Endothelial cell of umbilical vein (primary cell): ENCODE results near the gene GAS1. TPM values are rescaled to one million over a fixed set of nuclear protein-coding genes. Genes with fewer than 3 reads are reported as not detected.

ENCODE experiments used
- BruUV-seq: library from RNA; stranded (reverse); fragments of 400-500 nt; replicated peaks from 2 replicates; lab custom pipeline; 2021; lab: Mats Ljungman, UMichigan
- CTCF ChIA-PET: fragments of 300-600, 350-600 bp; sonication (Branson Sonifier 250); formaldehyde crosslinking; loops from one replicate; lab custom pipeline; 2021; ENCODE audit warnings: antibody characterized with exemption, inconsistent platforms; lab: Charles Lee
- POLR2A ChIA-PET: fragments of 300-600, 350-600 bp; sonication (Branson Sonifier 250); formaldehyde crosslinking; loops from one replicate; lab custom pipeline; 2021; ENCODE audit warnings: antibody characterized with exemption, inconsistent platforms; lab: Charles Lee
- DNase-seq: peaks from one replicate; pipeline ENCODE4 v3.0.0-alpha.2; 2011; ENCODE audit warnings: low read depth, low spot score
- FAIRE-seq: peaks from 2 replicates; lab custom pipeline; 2011; peaks lifted over from hg19 to GRCh38; lab: Jason Lieb, UNC
- H2AFZ ChIP-seq: 2 replicates; pipeline ENCODE4 v1.6.0; 2012; ENCODE audit warnings: low read depth, low read length, control low read depth, inconsistent platforms
- H3K27ac ChIP-seq: 2 replicates; pipeline ENCODE4 v1.5.1; 2011; ENCODE audit warnings: low read depth, mild to moderate bottlenecking, control low read depth, low read length, moderate library complexity; ENCODE audit not compliant: insufficient read depth
- H3K27me3 ChIP-seq, 2 experiments: 2 replicates each; pipeline versions ENCODE4 v1.6.0 to v1.6.1; 2011; ENCODE audit warnings: low read length in 2 of 2, mixed read lengths in 1 of 2; ENCODE audit not compliant: control insufficient read depth in 2 of 2, insufficient read depth in 2 of 2
- H3K36me3 ChIP-seq, 2 experiments: 2 replicates in 1 of 2; 3 replicates in 1 of 2; pipeline ENCODE4 v1.5.1; 2011; ENCODE audit warnings: low read length in 2 of 2, mild to moderate bottlenecking in 1 of 2, moderate library complexity in 1 of 2; ENCODE audit not compliant: control insufficient read depth in 2 of 2, insufficient read depth in 2 of 2; ENCODE audit errors: extremely low read depth in 1 of 2
- H3K4me1 ChIP-seq: 3 replicates; pipeline ENCODE4 v1.5.1; 2011; ENCODE audit warnings: mild to moderate bottlenecking, low read length; ENCODE audit not compliant: control insufficient read depth, insufficient read depth; ENCODE audit errors: extremely low read depth
- H3K4me2 ChIP-seq: 2 replicates; pipeline ENCODE4 v1.6.1; 2011; ENCODE audit warnings: low read length, control low read depth, mixed read lengths; ENCODE audit not compliant: insufficient read depth
- H3K4me3 ChIP-seq, 3 experiments: fragments of 200-600 bp in 1 of 3; sonication (generic), shearing (Covaris generic) in 1 of 3; replicated peaks in 1 of 3; 2 replicates each; pipeline ENCODE4 v1.5.1; 2011 to 2016; ENCODE audit warnings: control low read depth in 3 of 3, low read length in 3 of 3, mild to moderate bottlenecking in 2 of 3, inconsistent platforms in 1 of 3, low read depth in 1 of 3, moderate library complexity in 1 of 3; ENCODE audit not compliant: insufficient read depth in 1 of 3
- H3K79me2 ChIP-seq: 2 replicates; pipeline ENCODE4 v1.6.0; 2012; ENCODE audit warnings: low read length, inconsistent platforms; ENCODE audit not compliant: control insufficient read depth, insufficient read depth
- H3K9ac ChIP-seq: replicated peaks from 2 replicates; pipeline ENCODE3; 2011; ENCODE audit warnings: low read length, control low read depth; ENCODE audit not compliant: insufficient read depth; ENCODE audit errors: extremely low read depth
- H3K9me1 ChIP-seq: replicated peaks from 3 replicates; pipeline ENCODE4 v1.6.0; 2011; ENCODE audit warnings: mild to moderate bottlenecking, low read length; ENCODE audit not compliant: control insufficient read depth, insufficient read depth; ENCODE audit errors: extremely low read depth
- H3K9me3 ChIP-seq: replicated peaks from 2 replicates; pipeline ENCODE4 v1.5.1; 2012; ENCODE audit warnings: low read length, inconsistent platforms; ENCODE audit not compliant: control insufficient read depth, insufficient read depth
- H4K20me1 ChIP-seq: replicated peaks from 2 replicates; pipeline ENCODE3; 2011; ENCODE audit warnings: mild to moderate bottlenecking, low read length; ENCODE audit not compliant: control insufficient read depth, insufficient read depth; ENCODE audit errors: extremely low read depth
- CTCF ChIP-seq, 2 donors: IDR thresholded peaks; 1 replicate in 1 of 2; 2 replicates in 1 of 2; pipeline ENCODE4 v1.5.1; 2011; ENCODE audit warnings: low read length in 2 of 2, mild to moderate bottlenecking in 2 of 2, moderate library complexity in 2 of 2, control low read depth in 1 of 2, inconsistent platforms in 1 of 2, low read depth in 1 of 2; ENCODE audit not compliant: insufficient read depth in 1 of 2; ENCODE audit errors: extremely low read depth in 1 of 2
- EZH2 ChIP-seq: IDR thresholded peaks from 2 replicates; pipeline ENCODE4 v1.6.1; 2012; ENCODE audit warnings: borderline replicate concordance, low read depth, mild to moderate bottlenecking, moderate library complexity, low read length, inconsistent platforms; ENCODE audit not compliant: severe bottlenecking
- FOS ChIP-seq: IDR thresholded peaks from 2 replicates; pipeline ENCODE4 v1.6.1; 2011; ENCODE audit warnings: mild to moderate bottlenecking, low read length, moderate library complexity, borderline replicate concordance; ENCODE audit not compliant: insufficient read depth
- GATA2 ChIP-seq: IDR thresholded peaks from 2 replicates; pipeline ENCODE4 v1.7.0; 2011; ENCODE audit warnings: low read depth, mild to moderate bottlenecking, moderate library complexity, mixed read lengths, low read length; ENCODE audit not compliant: insufficient read length, insufficient read depth
- JUN ChIP-seq: IDR thresholded peaks from 2 replicates; pipeline ENCODE4 v1.6.1; 2011; ENCODE audit warnings: borderline replicate concordance, low read depth; ENCODE audit not compliant: insufficient read length, insufficient read depth
- MYC ChIP-seq: IDR thresholded peaks from one replicate; pipeline ENCODE4 v1.6.1; 2011; ENCODE audit warnings: mild to moderate bottlenecking, low read depth, low read length
- POLR2A ChIP-seq: IDR thresholded peaks from 2 replicates; pipeline ENCODE4 v1.6.1; 2012; ENCODE audit warnings: low read depth, mild to moderate bottlenecking, control low read depth, low read length
- POLR2AphosphoS5 ChIP-seq: IDR thresholded peaks from 2 replicates; pipeline ENCODE4 v1.6.1; 2012; ENCODE audit warnings: low read depth, mild to moderate bottlenecking, control low read depth, low read length, moderate library complexity; ENCODE audit not compliant: insufficient read depth
- dilution Hi-C: fragments of 300-500 bp; cut with MboI; formaldehyde crosslinking; loops from one replicate; pipeline ENCODE4 v1.15.0; 2019; ENCODE audit warnings: low sequenced_read_pairs; ENCODE audit not compliant: extremely low pct_ligation_motif_present
- intact Hi-C: fragments of 100-400 bp; cut with micrococcal nuclease; formaldehyde crosslinking; loops from one replicate; pipeline ENCODE4 v1.10.0; 2022
- polyA plus RNA-seq, 4 experiments: library from polyadenylated mRNA; depleted of rRNA in 3 of 4; stranded (reverse) in 3 of 4; unstranded in 1 of 4; fragments of >200 nt; gene quantifications; 2 replicates each; pipeline versions ENCODE4 v1.2.1 to v1.2.3, GENCODE V29; 2011 to 2012; ENCODE audit warnings: missing spikeins in 1 of 4
- total RNA-seq: library from RNA; stranded (reverse); gene quantifications from 2 replicates; pipeline ENCODE4 v1.2.3, GENCODE V29; 2021
- TF ChIP-seq, protein P1 (sequence below): IDR thresholded peaks from 2 replicates; pipeline ENCODE4 v1.6.1; 2011; ENCODE audit not compliant: insufficient read depth, insufficient read length

The GAS1 gene
- total and polyA plus RNA-seq, 2 donors (not counting 3 experiments of a cell fraction or from before 2014, with no cell fraction given) = 0.06 to 0.15 TPM

DNA sequence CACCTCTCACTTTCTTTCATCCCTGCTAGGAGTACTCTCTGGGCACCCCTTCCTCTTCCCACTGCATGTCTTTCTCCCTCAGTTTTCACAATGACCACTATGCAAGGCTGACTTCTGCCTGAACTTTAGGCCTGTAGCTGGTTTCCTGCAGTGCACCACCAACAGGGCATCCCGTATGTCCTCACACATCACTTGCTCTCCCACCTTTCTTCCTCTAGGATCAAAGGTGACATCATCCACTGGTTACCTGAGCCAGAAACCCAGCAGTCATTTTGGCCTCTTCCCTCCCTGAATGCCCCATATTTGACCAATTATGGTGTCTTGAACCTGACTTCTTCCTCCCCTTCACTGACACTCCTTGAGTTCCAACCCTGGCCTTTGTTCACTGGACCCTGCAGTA, 8.5 kb downstream of the GAS1 start:
- no TSS peak for BruUV-seq

GRCh38 chr9:86926145-86926544, 21.2 kb downstream of the GAS1 start:
- no peaks in the 10 kb centered on the region for H3K79me2 ChIP-seq
- H3K9me1 ChIP-seq = no peaks in the 10 kb centered on the region
- ChIA-PET POLR2A (no interaction called here), CTCF (no interaction called here)
- intact Hi-C loops = no loop called here
- no peak overlapping the region for H2AFZ ChIP-seq
- TF ChIP-seq GATA2 (no peak), MYC (no peak), JUN (no peak), POLR2AphosphoS5 (no peak), FOS (no peak), POLR2A (no peak), EZH2 (no peak), CTCF (IDR thresholded peaks at IDR 0.05; ENCODE audit: extremely low read depth in 1 of 2, insufficient read depth in 1 of 2, low read depth in 1 of 2, low read length in 2 of 2) (no peak)
- TF ChIP-seq, protein P1, sequence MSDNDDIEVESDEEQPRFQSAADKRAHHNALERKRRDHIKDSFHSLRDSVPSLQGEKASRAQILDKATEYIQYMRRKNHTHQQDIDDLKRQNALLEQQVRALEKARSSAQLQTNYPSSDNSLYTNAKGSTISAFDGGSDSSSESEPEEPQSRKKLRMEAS = no peak
- H4K20me1 ChIP-seq = no peaks in the 10 kb centered on the region
- H3K4me2 ChIP-seq = no peak overlapping the region
- H3K27me3 ChIP-seq = no peaks in the 10 kb centered on the region
- no peaks in the 10 kb centered on the region for H3K4me1 ChIP-seq
- dilution Hi-C loops = no loop called here
- no TSS peak for BruUV-seq
- H3K9ac ChIP-seq = no peak overlapping the region
- FAIRE-seq (no peak), DNase-seq (no peak)
- H3K27ac ChIP-seq = no peak overlapping the region
- H3K4me3 ChIP-seq = no peak overlapping the region
- no peaks in the 10 kb centered on the region for H3K36me3 ChIP-seq
- no peaks in the 10 kb centered on the region for H3K9me3 ChIP-seq

More for the DNA sequence above, 8.5 kb downstream of the GAS1 start:
- Histone ChIP-seq H3K27ac (no peak overlapping the region), H3K4me1 (no peaks in the 10 kb centered on the region), H3K27me3 (peaks cover 7 to 11% of the 10 kb centered on the region in 2 experiments), H2AFZ (no peak overlapping the region), H3K9me3 (no peaks in the 10 kb centered on the region), H4K20me1 (no peaks in the 10 kb centered on the region), H3K9ac (no peak overlapping the region), H3K36me3 (no peaks in the 10 kb centered on the region), H3K79me2 (no peaks in the 10 kb centered on the region), H3K4me3 (no peak overlapping the region), H3K4me2 (no peak overlapping the region), H3K9me1 (no peaks in the 10 kb centered on the region)
- FAIRE-seq (no peak), DNase-seq (no peak)
- intact Hi-C loops = no loop called here
- ChIA-PET CTCF (interaction anchor here (2.3 kb wide), 1 partner anchor 9 kb away, joined by 6 read pairs; the partner anchor contains the start of gene GAS1), POLR2A (no interaction called here)
- TF ChIP-seq, protein P1 = no peak
- dilution Hi-C loops = no loop called here
